Mesothelial cell of epicardium (in vitro differentiated cells): Measurements from ENCODE around the gene INCA1. TPM values are rescaled to one million over a fixed set of nuclear protein-coding genes. Genes with fewer than 3 reads are reported as not detected.

Experiments used
- DNase-seq, 2 experiments: peaks; one replicate each; pipeline ENCODE4 v3.0.0; 2021; ENCODE audit warnings: low spot score in 2 of 2; ENCODE audit not compliant: unreplicated experiment in 2 of 2
- H3K27ac Mint-ChIP-seq: 2 replicates; pipeline ENCODE4 v1.8.0; 2021; ENCODE audit warnings: mixed read lengths
- H3K27me3 Mint-ChIP-seq: 2 replicates; pipeline ENCODE4 v1.8.0; 2021; ENCODE audit warnings: low read depth, mixed read lengths
- H3K36me3 Mint-ChIP-seq: 2 replicates; pipeline ENCODE4 v1.8.0; 2021; ENCODE audit warnings: mixed read lengths
- H3K4me1 Mint-ChIP-seq: 2 replicates; pipeline ENCODE4 v1.8.0; 2021; ENCODE audit warnings: mixed read lengths
- H3K4me3 Mint-ChIP-seq: 2 replicates; pipeline ENCODE4 v1.8.0; 2021; ENCODE audit warnings: mild to moderate bottlenecking, moderate library complexity, mixed read lengths
- H3K9me3 Mint-ChIP-seq: 2 replicates; pipeline ENCODE4 v1.8.0; 2021; ENCODE audit warnings: mixed read lengths
- total RNA-seq: library from RNA; stranded (reverse); gene quantifications from 3 replicates; pipeline ENCODE4 v1.2.1, GENCODE V29; 2021
- TF ChIP-seq, protein P1 (sequence below): fragments of 200-600 bp; sonication (generic); IDR thresholded peaks from one replicate; pipeline ENCODE4 v1.5.0; 2021; ENCODE audit warnings: antibody characterized with exemption; ENCODE audit not compliant: unreplicated experiment

INCA1 gene
- total RNA-seq, 1 donor from 2014 or later, result 2.7 TPM

DNA sequence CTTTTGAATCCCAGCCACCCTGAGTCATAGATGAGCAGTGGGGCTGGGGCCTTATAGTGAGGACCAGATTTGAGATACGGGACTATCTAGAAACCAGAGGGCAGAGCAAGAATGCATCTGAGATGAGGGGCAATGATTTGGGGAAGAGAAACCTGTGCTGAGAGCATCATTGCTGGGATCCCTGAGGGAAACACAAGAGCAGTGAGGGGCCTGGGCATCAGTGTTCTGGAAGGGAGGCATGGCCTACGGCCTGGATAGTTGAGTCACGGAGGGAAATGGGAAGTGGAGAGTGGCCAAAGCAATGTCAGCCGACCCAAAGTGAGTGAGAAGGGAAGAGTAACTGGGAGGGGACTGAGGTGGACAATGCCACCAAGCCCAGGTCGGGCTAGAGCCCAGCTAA, 15.0 kb downstream of the INCA1 start:
- no peaks in the 10 kb centered on the region for H3K9me3 Mint-ChIP-seq
- no peak overlapping the region for H3K27ac Mint-ChIP-seq
- TF ChIP-seq, protein P1, sequence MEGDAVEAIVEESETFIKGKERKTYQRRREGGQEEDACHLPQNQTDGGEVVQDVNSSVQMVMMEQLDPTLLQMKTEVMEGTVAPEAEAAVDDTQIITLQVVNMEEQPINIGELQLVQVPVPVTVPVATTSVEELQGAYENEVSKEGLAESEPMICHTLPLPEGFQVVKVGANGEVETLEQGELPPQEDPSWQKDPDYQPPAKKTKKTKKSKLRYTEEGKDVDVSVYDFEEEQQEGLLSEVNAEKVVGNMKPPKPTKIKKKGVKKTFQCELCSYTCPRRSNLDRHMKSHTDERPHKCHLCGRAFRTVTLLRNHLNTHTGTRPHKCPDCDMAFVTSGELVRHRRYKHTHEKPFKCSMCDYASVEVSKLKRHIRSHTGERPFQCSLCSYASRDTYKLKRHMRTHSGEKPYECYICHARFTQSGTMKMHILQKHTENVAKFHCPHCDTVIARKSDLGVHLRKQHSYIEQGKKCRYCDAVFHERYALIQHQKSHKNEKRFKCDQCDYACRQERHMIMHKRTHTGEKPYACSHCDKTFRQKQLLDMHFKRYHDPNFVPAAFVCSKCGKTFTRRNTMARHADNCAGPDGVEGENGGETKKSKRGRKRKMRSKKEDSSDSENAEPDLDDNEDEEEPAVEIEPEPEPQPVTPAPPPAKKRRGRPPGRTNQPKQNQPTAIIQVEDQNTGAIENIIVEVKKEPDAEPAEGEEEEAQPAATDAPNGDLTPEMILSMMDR, result no peak
- H3K36me3 Mint-ChIP-seq, result peaks cover 11% of the 10 kb centered on the region
- H3K27me3 Mint-ChIP-seq, result no peaks in the 10 kb centered on the region
- H3K4me1 Mint-ChIP-seq, result peaks cover 16% of the 10 kb centered on the region
- no peak overlapping the region for H3K4me3 Mint-ChIP-seq
- no peak for DNase-seq

DNA sequence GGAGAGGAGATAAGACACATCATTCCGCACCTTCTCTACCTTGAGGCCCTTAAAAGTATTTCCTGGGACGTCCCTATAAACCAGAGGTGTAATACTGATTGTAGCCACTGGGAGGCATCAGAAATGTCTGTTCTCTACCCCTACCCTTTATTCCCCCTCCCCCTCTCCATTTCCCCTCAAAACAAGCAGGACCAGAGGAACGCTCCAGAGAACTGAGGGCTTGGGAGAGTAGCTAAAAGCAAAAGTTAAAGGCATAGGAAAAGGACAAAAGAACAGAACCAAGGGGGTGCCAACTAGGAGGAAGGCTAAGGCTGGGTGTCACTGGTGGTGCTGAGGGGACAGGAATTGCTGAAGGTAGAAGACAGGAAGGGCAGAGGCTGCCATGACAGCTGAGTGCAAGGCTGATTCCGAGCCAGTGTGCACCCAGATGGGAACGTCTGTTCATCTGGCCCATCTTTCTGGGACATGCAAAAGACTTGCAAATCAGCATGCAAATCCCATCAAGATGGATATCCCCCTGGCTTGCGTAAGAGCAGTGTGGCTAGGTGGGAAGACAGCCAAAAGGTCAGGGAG, 16.6 kb downstream of the INCA1 start:
- TF ChIP-seq, protein P1, result peak; percentile 82
- Mint-ChIP-seq H3K4me3 (no peak overlapping the region), H3K36me3 (peaks cover 12% of the 10 kb centered on the region), H3K9me3 (no peaks in the 10 kb centered on the region), H3K27me3 (no peaks in the 10 kb centered on the region), H3K27ac (no peak overlapping the region), H3K4me1 (peaks cover 8% of the 10 kb centered on the region)
- no peak for DNase-seq

DNA sequence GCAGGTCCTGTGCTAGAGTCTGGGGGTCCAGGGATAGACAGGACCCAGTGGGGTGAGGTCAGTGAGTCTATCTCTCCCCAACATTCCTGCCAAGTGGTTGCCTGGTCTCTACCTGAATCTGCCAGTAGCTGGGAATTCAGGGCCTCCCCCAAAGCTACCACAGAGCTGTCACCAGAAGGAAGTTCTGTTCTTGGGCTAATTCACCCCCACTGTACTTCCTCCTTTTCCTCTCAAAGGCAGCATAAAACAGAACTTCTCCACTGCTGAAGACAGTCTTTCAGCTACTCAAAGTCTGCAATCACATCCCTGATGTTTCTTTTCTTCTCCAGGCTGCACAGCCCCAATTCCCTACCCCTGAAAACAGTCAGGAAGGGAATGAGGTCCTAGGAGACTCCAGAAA, 18.6 kb downstream of the INCA1 start:
- TF ChIP-seq, protein P1, result no peak
- Mint-ChIP-seq H3K9me3 (no peaks in the 10 kb centered on the region), H3K4me3 (no peak overlapping the region), H3K4me1 (peaks cover 10% of the 10 kb centered on the region), H3K36me3 (peaks cover 19% of the 10 kb centered on the region), H3K27ac (no peak overlapping the region), H3K27me3 (no peaks in the 10 kb centered on the region)
- no peak for DNase-seq

DNA sequence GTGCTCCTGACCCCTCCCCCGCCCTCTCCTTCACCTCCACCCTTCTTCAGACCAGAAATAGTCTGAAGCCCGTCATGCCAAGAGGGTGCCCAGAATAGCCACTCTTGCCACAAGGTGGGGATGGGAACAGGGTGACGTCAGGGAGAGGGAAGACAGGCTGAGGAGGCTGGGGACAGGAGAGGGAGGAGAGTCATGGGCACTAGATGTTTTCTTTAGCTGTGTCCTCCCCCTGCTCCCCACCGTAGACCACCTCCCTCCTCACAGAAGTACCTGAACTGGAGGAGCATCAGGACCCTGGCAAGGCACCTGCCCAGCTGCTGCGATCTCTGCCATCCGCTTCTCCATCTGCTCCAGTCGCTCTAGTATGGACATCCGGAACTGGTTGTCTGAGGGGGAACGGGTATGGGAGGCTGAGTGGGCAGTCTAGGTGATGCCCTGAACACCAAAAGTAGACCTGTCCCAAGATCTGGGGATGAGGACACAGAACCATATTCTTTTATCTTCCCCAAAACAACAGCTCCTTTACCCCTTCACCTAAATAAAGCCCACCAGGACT, 23.1 kb downstream of the INCA1 start:
- H3K27me3 Mint-ChIP-seq, result no peaks in the 10 kb centered on the region
- TF ChIP-seq, protein P1, result no peak
- peaks cover 30% of the 10 kb centered on the region for H3K4me1 Mint-ChIP-seq

DNA sequence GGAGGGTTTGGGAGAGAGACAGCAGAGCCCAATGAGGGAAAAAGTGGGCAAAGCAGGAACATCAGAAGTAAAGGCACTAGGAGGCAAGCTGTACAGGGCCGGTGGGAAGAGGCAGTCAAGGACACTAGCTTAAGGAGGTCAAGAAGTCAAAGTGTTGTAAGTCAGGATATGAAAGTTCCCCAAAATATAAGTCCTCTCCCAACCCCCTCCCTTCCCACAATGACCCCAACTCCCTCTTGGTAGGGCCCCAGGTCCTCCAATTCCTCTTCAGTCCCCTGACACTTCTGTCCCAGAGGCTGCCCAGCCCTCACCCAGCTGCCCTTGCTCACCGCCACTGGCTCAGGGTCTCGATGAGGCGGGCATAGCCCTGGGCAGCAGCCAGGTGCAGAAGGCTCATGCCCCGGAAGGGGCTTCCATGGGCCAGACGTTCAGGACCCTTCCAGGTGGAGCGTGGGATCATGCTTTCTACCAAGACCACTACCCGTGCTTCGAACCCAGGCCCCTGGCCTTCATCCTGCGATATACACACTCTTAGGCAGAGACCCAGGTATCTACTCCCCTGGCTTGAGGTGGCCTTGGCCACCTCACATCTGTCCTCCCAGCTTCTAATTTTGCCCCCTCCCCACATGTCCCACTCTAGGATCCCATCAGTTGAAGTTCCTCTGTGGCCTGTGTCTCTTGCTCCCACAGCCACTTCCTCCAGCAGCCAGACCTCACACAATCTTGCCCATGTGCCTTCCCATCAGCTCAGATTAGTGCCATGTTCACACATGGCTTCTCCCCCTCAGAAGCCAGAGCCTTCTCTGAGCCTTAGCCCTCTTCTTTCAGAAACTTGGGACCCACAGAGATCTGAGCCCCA, 23.8 kb downstream of the INCA1 start:
- H3K36me3 Mint-ChIP-seq, result peaks cover 19% of the 10 kb centered on the region
- H3K9me3 Mint-ChIP-seq, result no peaks in the 10 kb centered on the region
- TF ChIP-seq, protein P1, result no peak
- no peaks in the 10 kb centered on the region for H3K27me3 Mint-ChIP-seq
- H3K4me3 Mint-ChIP-seq, result no peak overlapping the region
- DNase-seq, result no peak
- H3K27ac Mint-ChIP-seq, result peak overlapping the region; percentile 5
- H3K4me1 Mint-ChIP-seq, result peaks cover 37% of the 10 kb centered on the region

More for the DNA sequence above, 23.1 kb downstream of the INCA1 start:
- DNase-seq, result no peak
- no peaks in the 10 kb centered on the region for H3K9me3 Mint-ChIP-seq
- no peak overlapping the region for H3K4me3 Mint-ChIP-seq
- H3K36me3 Mint-ChIP-seq, result peaks cover 19% of the 10 kb centered on the region
- no peak overlapping the region for H3K27ac Mint-ChIP-seq
